HFF-Myc (cell line): ENCODE results near the gene PSMB5.
A peak's percentile ranks its signal among the peaks of the same experiment; 100 is the strongest.

ENCODE experiments used
- DNase-seq: peaks from one replicate; pipeline ENCODE4 v3.0.0-alpha.2; 2011; ENCODE audit warnings: low read depth; ENCODE audit errors: extremely low read depth
- H3K4me3 ChIP-seq: replicated peaks from 2 replicates; pipeline ENCODE4 v1.5.1; 2011; ENCODE audit warnings: low read depth, mild to moderate bottlenecking, control low read depth, low read length
- CTCF ChIP-seq: IDR thresholded peaks from 2 replicates; pipeline ENCODE4 v1.5.1; 2012; ENCODE audit warnings: mild to moderate bottlenecking, low read depth, low read length, control low read depth; ENCODE audit errors: missing control alignments

Gene PSMB5

GRCh38 chr14:23034498-23035302, at the start of gene PSMB5:
TSS of gene PSMB5 (minus strand) at chr14:23034900. CDS start at chr14:23034881, 19 bp downstream.
- TF ChIP-seq CTCF: no peak
- peak; percentile 90 for DNase-seq
- peak within 1 kb of the TSS; percentile 70 for H3K4me3 ChIP-seq

GRCh38 chr14:23080474-23080873, 45.8 kb upstream of the PSMB5 start:
- no peak for DNase-seq
- no peak overlapping the region for H3K4me3 ChIP-seq
- TF ChIP-seq CTCF: no peak

GRCh38 chr14:23079716-23080115, 45.0 kb upstream of the PSMB5 start:
- TF ChIP-seq CTCF: no peak
- DNase-seq: no peak
- no peak overlapping the region for H3K4me3 ChIP-seq

GRCh38 chr14:23078692-23079116, 44.0 kb upstream of the PSMB5 start:
- no peak for TF ChIP-seq CTCF
- no peak overlapping the region for H3K4me3 ChIP-seq
- DNase-seq: no peak

GRCh38 chr14:23077962-23078361, 43.3 kb upstream of the PSMB5 start:
- no peak for TF ChIP-seq CTCF
- DNase-seq: no peak

GRCh38 chr14:23076785-23077408, 42.2 kb upstream of the PSMB5 start:
- TF ChIP-seq CTCF: peak; percentile 65
- no peak overlapping the region for H3K4me3 ChIP-seq
- no peak for DNase-seq

More at GRCh38 chr14:23077962-23078361, 43.3 kb upstream of the PSMB5 start:
- H3K4me3 ChIP-seq: no peak overlapping the region

- DNase-seq: no peak
- TF ChIP-seq CTCF: no peak
- no peak overlapping the region for H3K4me3 ChIP-seq
Measured at GRCh38 chr14:23074906-23075305, 40.2 kb upstream of the PSMB5 start.
